ENCODE results near the gene EIF2B2.

The EIF2B2 gene

DNA sequence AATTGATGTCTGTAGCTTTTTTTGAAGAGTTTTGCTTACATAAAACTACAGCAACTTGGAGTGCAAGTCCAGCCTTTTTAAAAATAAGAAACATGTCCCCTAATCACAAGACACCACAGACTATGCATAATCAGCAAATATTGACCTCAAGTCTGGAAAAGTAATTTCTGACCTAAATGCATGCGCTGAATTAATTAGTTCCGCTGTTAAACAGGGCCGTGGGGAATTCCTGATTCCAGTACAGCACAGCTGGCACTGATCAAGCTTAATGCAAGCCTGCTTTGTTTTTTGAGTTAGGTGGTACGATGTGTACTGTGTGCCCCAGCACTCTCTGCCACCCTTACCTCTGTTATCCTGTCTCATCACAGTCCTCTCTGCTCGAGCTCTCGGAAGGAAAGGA, 39.3 kb downstream of the EIF2B2 start:
- no peak for DNase-seq (ENCODE audit: low read depth in 2 of 2)

DNA sequence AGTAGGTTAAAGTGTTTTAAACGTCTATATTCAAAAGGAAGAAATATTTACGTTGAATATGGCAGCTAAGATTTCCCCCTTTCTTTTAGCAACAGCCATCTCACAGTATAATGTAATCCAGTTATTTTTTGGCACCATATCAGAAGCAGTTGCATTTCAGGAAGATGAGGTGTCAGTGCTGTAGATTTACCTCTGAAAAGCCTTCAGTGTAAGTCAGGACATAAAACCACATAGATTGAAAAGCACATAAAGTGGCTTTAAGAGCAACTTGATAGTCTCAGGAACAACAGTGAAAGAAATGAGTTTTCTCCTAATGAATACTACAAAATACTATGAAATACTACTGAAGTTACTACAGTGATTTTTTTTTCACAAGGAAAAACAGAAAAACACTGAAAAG, 41.6 kb downstream of the EIF2B2 start:
- DNase-seq (ENCODE audit: low read depth in 2 of 2) = no peak

DNA sequence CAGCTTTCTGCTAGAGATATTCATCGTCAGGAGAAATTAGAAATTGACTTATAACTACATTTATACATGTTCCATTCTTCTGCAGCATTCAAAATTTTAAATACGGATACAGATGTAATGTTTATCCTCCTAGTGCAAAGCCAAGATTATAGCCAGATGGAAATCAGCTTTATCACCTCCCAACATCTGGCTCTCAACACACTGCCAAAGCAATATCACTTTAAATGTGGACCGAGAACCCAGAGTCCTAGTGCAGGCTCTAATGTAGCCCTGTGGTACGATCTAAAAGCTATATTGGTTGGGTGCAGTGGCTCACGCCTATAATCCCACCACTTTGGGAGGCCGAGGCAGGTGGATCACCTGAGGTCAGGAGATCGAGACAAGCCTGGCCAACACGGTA, 42.0 kb downstream of the EIF2B2 start:
- DNase-seq (ENCODE audit: low read depth in 2 of 2) = no peak

DNA sequence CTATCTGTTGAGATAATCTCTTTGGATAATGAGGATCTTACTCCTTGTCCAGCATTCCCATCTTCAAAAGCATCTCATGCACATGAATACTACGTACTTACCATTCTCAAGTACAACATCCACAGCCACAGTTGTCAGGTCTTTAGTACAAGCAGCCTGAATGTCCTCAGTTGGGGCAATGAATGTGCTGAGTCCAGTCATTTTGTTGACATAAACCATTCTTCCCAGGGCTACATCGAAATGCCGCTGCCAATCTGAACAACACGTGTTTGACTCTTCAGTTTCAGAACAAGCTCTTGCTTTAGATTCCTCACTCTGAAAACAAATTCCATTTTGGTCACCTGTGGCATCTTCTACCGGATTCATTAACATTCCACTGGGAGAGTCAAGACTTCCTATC, 43.6 kb downstream of the EIF2B2 start:
- no peak for DNase-seq (ENCODE audit: low read depth in 2 of 2)

DNA sequence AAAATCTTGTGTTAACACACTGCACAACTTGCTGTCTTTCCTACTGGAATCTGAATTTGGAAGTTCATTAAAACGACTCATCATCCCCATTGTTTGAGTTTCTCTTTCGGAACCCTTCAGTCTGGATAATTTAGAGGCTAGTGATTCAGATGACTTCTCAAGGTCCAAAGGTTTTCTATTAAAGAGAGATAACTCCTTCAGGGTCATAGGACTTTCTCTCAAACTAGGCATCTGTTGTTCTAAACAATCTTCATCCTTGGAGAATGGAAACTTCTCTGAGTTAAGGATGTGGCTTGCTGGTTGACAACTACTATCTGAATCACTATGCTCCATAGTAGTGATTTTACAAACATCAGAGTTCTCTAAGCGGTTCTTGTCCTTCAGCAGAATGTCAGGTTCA, 44.2 kb downstream of the EIF2B2 start:
- no peak for DNase-seq (ENCODE audit: low read depth in 2 of 2)

DNA sequence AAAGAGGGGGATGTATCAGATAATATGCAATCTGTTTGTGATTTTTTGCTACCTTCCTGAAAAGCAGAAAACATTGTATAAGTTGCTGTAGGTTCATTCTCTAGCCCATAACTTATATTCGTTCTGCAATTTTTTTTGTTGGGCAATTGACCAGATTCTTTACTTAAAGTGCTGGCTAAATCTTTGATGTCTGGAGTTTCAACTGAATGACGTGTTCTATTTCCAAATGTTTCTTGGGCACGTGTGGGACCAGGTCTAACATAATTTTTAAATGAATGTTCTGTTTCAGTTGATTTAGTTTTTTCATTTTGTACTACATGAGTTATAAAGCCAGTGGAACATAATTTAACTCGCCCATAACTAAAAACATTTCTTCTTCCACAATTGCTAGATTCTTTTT, 44.8 kb downstream of the EIF2B2 start:
- DNase-seq (ENCODE audit: low read depth in 2 of 2) = no peak

DNA sequence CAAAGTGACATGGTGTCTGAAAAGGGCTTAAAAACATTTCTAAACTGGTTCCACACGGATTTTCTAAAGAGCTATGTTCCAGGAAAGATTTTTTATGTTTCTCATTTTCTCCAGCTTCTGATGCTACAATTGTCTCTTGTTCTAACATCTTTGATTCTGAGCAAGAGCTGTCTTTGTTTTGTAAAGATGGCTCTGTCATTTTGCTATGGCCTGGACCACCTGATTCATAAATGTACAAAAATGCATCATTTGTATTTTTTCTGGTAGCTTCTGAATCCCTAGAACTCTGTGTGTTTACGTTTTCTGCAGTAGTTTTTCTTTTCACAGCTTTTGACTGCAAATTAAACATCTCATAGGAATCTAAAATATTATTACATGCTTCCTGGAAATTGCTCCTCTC, 45.4 kb downstream of the EIF2B2 start:
- no peak for DNase-seq (ENCODE audit: low read depth in 2 of 2)

DNA sequence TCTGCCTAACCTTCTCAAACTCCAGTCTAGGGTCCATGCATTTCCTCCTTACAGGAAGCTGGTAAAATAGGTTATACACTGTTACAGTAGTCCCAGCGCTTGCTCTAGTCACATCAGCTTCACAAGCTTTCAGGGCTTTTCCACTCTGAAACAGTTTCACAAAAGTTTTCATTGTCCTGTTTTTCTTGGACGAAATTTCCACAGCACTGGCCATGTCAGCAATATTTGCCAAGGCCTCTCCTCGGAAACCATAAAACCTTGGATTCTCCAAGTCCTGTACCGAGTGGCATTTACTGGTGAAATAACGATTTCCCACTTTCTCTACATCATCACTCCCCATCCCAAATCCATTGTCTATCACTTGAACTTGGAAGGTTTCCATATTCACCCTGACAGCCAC, 46.4 kb downstream of the EIF2B2 start:
- DNase-seq (ENCODE audit: low read depth in 2 of 2) = no peak

DNA sequence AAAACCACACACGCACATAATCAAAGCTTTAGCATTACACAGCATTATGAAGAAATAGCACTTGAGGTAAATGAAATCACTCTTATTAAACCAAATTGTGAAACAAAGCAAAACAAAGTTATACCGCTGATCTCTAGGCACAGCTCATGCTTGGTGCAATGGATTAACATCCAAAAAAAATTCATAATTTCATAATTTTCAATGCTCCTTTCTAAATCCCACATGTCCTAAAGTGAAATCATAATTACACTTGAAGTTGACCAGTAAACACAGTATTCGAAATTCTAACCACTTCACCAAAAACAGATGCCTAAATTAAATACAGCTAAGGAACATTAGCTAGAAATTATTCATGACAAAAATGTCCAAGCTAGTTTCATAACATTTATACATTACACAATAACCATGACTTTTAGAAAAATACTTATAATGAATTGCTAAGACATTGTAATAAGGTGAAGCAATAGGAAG, 47.0 kb downstream of the EIF2B2 start:
- no peak for DNase-seq (ENCODE audit: low read depth in 2 of 2)

DNA sequence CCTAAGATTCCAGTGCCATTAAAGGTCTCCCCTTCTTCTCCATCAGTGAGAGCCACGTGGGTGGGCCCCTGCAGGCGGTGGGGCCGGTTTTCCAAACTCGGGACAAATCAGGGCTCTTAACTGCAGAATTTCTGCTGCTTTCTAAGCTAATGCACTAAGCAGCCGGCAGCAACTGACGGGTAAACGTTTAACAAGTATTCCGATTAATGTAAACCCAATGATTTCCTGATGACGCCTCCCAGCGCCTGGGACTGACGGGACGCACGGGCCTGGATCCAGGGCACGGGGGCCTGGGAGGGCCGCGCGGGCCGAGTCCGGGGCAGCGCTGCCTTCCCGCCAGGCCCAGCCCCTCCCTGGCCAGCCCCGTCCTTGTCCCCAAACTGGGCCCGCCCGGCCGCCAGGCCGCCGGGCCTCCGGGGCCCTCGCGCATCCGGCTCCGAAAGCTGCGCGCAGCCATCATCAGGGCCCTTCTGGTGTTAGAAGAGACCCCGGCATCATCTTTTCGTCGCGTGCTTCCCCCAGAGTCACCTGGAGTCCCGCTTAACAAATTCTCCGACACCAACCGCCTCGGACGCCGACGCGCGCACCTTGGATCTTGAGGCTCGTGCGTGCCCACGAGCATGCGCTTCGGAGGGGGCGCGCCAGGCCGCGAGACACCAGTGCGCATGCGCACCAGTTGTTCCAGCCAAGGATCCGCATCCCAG, 48.3 kb downstream of the EIF2B2 start, which contains the start of gene MLH3:
TSS of gene MLH3 (minus strand) at position 616 of the 704 bp plus-strand sequence. CDS start 1,812 bp downstream, outside the sequence.
- DNase-seq (ENCODE audit: low read depth in 2 of 2) = peak; percentile 64 to 71

DNA sequence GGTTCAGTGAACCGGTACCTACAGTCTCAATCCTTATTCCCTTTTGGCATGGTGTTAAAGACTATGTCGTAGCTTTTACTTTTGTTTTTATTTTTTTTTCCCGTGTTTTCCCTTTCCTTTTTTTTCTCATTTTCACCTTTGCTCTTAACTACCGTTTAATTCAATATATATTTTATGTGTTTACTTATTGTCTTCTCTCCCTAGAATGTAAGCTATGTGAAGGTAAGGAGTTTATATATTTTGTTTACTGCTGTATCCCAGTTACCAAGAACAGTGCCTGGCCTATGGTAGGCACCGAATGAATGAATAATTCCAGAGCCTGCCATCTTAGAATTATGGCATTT, 48.8 kb downstream of the EIF2B2 start:
- no peak for DNase-seq (ENCODE audit: low read depth in 2 of 2)

DNA sequence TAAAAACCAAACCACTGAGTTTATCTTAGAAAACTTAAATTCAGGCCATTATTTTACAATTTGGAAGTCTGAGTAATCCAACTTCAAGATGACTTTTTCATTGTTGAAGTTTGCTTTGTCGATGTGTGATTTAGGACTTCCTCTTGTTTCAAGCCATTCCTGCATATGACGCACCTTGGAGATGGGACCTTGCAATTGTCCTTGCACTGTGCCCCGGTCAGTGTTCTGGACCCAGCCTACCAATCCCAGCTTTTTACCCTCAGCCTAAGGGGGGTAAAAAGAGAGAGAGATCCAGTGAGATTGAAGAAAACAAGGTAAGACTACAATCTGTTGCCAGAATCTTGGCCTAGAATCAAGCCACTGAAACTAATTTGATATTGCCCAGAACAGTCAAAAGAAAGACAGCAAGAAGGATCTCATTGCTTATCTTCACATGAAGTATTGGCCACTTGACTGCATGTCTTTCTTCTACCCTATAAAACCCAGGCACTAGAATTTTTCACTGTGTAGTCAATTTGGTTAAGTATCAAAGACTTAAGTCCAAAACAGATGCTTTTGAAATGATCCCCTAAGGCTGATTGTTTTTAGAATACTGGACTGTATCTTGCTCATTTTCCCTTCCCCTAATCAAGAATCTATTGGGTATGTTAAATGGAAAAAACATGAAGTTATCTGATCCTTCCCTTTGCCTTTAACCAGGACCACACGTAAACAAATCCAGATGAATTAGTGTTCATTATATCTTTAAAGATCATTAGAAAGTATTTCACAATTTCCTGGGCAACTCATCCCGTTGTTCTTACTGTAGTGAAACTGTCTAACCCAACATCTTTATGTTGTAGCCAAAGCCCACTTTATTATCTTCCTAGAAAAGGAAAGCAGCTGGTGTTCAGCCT, 50.9 kb downstream of the EIF2B2 start:
- no peak for DNase-seq (ENCODE audit: low read depth in 2 of 2)

DNA sequence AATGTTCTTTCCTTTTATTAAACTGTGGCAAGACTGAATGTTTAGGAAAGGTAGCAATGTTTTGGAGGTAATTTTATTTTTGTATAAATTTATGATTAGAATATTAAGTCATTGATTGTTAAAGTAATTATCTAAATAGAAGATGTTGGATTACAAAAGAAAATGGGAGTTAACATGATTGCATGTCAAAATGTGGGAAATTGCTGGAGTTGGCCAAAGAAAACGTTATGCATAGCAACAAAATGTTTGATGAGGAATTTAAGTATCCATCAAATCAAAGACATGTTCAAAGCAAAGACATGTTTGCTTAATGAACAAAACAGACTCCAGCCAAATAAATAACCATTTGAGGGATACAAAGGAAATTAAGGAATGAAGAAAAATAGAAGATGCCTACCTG, 51.7 kb downstream of the EIF2B2 start:
- DNase-seq (ENCODE audit: low read depth in 2 of 2) = no peak

DNA sequence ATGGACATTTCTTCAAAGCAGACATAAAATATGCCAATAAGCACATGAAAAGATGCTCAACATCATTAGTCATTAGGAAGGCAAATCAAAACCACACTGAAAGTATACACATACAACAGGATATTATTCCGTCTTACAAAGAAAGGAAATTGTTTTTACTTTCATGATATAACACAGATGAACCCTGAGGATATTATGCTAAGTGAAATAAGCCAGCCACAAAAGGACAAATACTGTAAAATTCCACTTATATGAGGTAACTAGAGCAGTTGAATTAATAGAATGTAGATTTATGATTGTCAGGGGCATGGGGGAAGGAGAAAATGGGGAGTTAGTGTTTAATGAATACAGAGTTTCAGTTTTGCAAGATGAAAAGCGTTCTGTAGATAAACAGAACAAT, 56.9 kb downstream of the EIF2B2 start:
- no peak for DNase-seq (ENCODE audit: low read depth in 2 of 2)

DNA sequence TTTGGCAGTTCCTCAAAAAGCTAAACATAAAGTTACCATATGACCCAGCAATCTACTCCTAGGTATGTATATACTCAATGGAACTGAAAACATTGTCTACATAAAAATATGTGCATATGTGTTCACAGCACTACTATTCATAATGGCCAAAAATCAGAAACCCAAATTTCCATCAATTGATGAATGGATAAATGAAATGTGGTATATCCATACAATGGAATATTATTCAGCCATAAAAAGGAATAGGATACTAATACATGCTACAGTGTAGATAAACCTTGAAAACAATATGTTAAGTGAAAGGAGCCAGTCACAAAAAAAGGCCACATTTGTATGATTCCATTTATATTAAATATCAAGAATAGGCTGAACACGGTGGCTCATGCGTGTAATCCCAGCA, 57.7 kb downstream of the EIF2B2 start:
- DNase-seq (ENCODE audit: low read depth in 2 of 2) = no peak
